ENCODE measurements around the gene REN. TPM values are rescaled to one million over a fixed set of nuclear protein-coding genes. Genes with fewer than 3 reads are reported as not detected.

REN gene
- total RNA-seq, result 193 TPM

DNA sequence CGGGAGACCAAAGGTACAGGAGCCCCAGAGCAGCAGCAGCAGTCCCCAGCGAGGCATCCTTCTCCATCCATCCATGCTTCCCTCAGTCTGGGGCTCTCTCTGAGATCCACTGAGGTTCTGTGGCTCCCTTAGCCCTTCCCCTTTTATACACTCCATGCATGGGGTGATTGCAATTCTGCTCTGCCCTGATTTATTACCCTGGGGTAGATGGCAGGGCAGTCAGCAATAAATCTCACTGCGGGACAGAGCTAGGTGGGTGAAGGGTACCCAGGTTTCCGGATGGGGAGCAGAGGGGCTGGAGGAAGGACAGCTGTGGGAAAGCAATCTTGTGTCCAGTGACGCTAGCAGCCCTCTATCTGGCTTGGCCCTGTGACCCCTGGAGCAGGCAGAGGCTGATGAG, at the start of gene REN:
Gene REN (minus strand): TSS at position 119 of the 400 bp plus-strand sequence. CDS start 44 bp downstream, at position 75.

DNA sequence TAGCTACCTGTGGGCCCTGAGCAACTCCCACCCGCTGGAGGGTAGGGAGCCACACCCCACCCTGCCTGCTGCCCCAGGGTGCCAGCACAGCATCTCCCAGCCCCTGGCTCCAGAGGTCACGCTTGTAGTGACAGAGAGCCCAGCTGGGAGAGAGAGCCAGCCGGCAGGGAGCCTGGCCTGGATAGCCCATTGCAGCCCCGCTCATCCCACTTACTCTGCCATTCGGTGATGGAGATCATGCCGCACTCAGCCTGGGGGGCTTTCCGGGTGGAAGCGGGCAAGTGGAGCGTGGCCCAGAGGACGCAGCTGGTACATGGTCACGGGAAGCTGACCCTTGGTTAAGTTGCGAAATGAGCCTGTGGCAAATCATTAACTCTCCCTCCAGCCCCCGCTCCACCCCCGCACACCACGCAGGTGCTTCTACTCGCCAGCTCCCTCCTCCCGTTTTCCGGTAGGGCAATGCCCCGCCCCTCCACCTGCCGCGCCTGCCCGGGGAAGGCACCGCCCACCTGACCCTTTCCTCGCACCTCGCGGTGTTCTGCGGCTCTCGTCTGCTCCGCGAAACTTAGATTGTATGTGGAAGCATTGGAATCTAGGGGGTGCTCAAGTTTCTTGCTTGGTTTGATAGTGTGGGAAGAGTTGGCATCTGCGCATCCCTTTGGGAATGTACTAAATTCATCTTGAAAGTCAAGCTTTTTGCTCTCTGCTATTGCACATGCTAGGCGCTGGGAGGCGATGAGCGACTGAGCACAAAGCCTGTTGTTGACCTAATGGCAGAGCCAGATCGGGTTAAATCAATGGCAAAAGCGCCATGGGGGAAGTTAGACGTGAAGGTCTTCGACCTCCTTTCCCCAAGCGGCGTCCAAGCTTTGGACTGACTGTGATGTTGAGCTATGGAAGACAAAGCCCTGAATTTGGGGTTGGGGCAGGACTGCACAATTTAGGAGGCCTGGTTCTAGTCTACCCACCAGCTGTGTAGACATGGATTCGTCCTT, 47.8 kb upstream of the REN start, which contains the start of gene GOLT1A:
Gene GOLT1A (minus strand): TSS at position 321 of the 995 bp plus-strand sequence. CDS start 82 bp downstream, at position 239.

DNA sequence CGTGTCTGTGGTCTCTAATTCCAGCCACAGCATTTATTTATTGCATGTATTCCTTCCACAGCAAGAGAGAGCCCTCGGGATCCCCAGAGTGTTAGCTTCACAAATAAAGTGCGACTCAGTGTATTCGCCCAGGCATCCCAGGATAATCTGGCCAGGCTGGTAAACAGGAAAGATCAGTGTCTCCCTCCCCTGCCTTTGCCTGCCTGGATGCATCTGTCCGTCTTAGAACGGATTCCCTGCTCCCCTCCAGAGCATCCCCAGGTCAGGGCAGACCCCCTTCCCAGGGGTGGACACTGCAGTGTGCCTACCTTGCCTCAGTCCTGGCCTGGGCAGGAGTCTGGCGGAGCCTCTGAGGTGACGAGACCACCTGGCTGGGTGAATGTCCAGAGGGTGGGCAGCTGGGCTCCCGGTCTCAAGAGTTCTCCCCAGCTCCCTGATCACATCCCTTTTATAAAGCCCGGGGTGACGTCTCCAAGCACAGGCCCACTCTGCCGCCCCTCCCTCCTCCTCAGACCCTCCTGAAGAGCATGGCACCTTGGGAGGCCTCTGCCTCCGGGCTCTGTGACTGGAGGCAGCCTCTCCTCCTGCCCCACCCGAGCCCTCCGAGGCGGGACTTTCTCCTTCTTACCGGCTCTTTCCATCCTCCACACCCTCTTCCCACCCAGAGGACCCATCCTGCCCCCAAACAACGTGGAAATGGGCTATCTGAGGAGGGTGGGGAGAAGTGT, 30.1 kb upstream of the REN start, which contains the start of gene KISS1:
Gene KISS1 (minus strand): TSS at position 424 of the 728 bp plus-strand sequence. CDS start 3,615 bp downstream, outside the sequence.

DNA sequence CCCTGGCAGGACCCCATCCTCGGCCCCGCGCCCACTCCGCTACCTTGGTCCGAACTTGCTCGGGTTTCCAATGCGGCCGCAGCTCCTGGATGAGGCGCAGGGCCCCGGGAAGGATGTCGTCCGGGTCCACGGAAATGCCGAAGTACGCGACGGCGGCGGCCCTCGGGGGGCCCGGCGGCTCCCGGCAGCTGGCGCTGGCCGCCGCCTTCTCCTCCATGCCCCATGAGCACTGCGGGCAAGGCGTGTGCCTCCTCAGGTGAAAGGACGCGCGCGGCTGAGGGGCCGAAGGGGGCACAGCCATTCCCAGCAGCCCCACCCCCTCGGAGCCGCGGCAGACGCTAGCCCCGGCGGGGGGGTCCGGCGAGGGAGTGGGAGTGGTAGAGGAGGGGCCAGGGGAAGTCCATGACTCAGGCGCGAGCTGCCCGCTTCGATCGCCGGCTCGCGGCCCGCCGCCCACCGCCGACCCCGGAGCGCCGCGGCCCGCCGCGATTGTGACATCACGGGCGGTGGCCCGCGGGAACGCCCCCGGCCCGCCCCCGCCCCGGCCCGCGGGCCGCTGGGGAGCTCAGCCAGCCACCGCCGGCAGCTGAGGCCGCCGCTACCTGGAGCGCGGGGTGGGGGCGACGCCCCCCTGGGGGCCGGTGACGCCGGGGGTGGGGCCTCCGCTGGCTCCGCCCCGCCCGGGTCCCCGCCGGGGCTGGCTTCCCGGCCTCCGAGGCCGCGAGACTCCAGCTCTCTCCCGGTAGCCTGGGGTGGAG, 14.4 kb downstream of the REN start, which contains the start of gene ETNK2:
Gene ETNK2 (minus strand): TSS at position 493 of the 758 bp plus-strand sequence. CDS start 192 bp downstream, at position 301.

Other genes starting within 250 kb of the REN start
- gene SOX13, start 93.2 kb downstream of the REN start, total RNA-seq, result 40.2 TPM
- gene ETNK2, start 14.3 kb downstream of the REN start, total RNA-seq, result 16.4 TPM
- 1.1 TPM for gene KISS1, start 30.2 kb upstream of the REN start, total RNA-seq
- gene GOLT1A, start 47.7 kb upstream of the REN start, total RNA-seq, result 2.6 TPM
- 43.4 TPM for gene PLEKHA6, start 193.6 kb upstream of the REN start, total RNA-seq
- 37.5 TPM for gene PPP1R15B, start 245.5 kb upstream of the REN start, total RNA-seq